Inflammatory macrophage (primary cell): Measurements from ENCODE around the gene APOC3.

ENCODE experiments used
- DNase-seq, 2 donors: peaks; one replicate each; pipeline ENCODE4 v3.0.0-alpha.2; 2020 to 2022

Gene APOC3

GRCh38 chr11:116852261-116853031 is 22.7 kb downstream of the APOC3 start:
- DNase-seq, result peak; percentile 30 to 40

GRCh38 chr11:116853461-116854073 is 23.9 kb downstream of the APOC3 start:
- peak; percentile 93 for DNase-seq

GRCh38 chr11:116855413-116855812 is 25.7 kb downstream of the APOC3 start:
- no peak for DNase-seq

- DNase-seq, result no peak
Measured at GRCh38 chr11:116856423-116856822, 26.7 kb downstream of the APOC3 start.

- DNase-seq, result no peak
Measured at GRCh38 chr11:116857316-116857715, 27.6 kb downstream of the APOC3 start.

GRCh38 chr11:116857936-116858335 is 28.2 kb downstream of the APOC3 start:
- DNase-seq, result no peak

- DNase-seq, result no peak
Measured at GRCh38 chr11:116859175-116859574, 29.5 kb downstream of the APOC3 start.

- DNase-seq, result peak in 1 of 2 donors; percentile 42
Measured at GRCh38 chr11:116860303-116860702, 30.6 kb downstream of the APOC3 start.

- DNase-seq, result no peak
Measured at GRCh38 chr11:116861539-116861938, 31.8 kb downstream of the APOC3 start.

- DNase-seq, result no peak
Measured at GRCh38 chr11:116862185-116862584, 32.5 kb downstream of the APOC3 start.

GRCh38 chr11:116862951-116863350 is 33.2 kb downstream of the APOC3 start:
- no peak for DNase-seq

GRCh38 chr11:116864531-116864930 is 34.8 kb downstream of the APOC3 start:
- DNase-seq, result no peak

- DNase-seq, result no peak
Measured at GRCh38 chr11:116865696-116866095, 36.0 kb downstream of the APOC3 start.

- no peak for DNase-seq
Measured at GRCh38 chr11:116866804-116867455, 37.2 kb downstream of the APOC3 start.

GRCh38 chr11:116867619-116868018 is 37.9 kb downstream of the APOC3 start:
- no peak for DNase-seq

- no peak for DNase-seq
Measured at GRCh38 chr11:116868066-116868465, 38.4 kb downstream of the APOC3 start.

- DNase-seq, result no peak
Measured at GRCh38 chr11:116869610-116870009, 39.9 kb downstream of the APOC3 start.

- no peak for DNase-seq
Measured at GRCh38 chr11:116870054-116870453, 40.3 kb downstream of the APOC3 start.

GRCh38 chr11:116871248-116871647 is 41.5 kb downstream of the APOC3 start:
- peak; percentile 20 to 56 for DNase-seq

- DNase-seq, result no peak
Measured at GRCh38 chr11:116873381-116873780, 43.7 kb downstream of the APOC3 start.

GRCh38 chr11:116874251-116874650 is 44.5 kb downstream of the APOC3 start:
- DNase-seq, result no peak

GRCh38 chr11:116875194-116875593 is 45.5 kb downstream of the APOC3 start:
- no peak for DNase-seq

GRCh38 chr11:116876656-116877055 is 46.9 kb downstream of the APOC3 start:
- no peak for DNase-seq
